ENCODE measurements around the gene VPS39.
A peak's percentile ranks its signal among the peaks of the same experiment; 100 is the strongest.

VPS39 gene

GRCh38 chr15:42207674-42208579, at the start of gene VPS39 (continued):
- TF ChIP-seq PATZ1 (tag by site-specific recombination; IDR thresholded peaks at IDR 0.05): peak; percentile 25; the same call in 1 of the 2 replicates
- TF ChIP-seq ZNF621 (tag by site-specific recombination; IDR thresholded peaks at IDR 0.05): no peak
- TF ChIP-seq ZNF561 (tag by site-specific recombination; IDR thresholded peaks at IDR 0.05; ENCODE audit: borderline replicate concordance): no peak
- TF ChIP-seq ZSCAN4 (tag by site-specific recombination; IDR thresholded peaks at IDR 0.05): no peak
- no peak for TF ChIP-seq GLI4 (tag by site-specific recombination; IDR thresholded peaks at IDR 0.05)
- TF ChIP-seq GLI2 (tag by site-specific recombination; IDR thresholded peaks at IDR 0.05; ENCODE audit: borderline replicate concordance, low read depth): no peak
- no peak for TF ChIP-seq ZNF585B (tag by site-specific recombination; IDR thresholded peaks at IDR 0.05)
- no peak for TF ChIP-seq MEIS1 (CRISPR knock-in tag; IDR thresholded peaks at IDR 0.05; ENCODE audit: borderline replicate concordance)
- no peak for TF ChIP-seq ZNF692 (tag by site-specific recombination; IDR thresholded peaks at IDR 0.05)
- TF ChIP-seq ZNF280D (tag by site-specific recombination; IDR thresholded peaks at IDR 0.05): no peak
- TF ChIP-seq ZSCAN23 (tag by site-specific recombination; IDR thresholded peaks at IDR 0.05): no peak
- TF ChIP-seq ZBTB21 (tag by site-specific recombination; IDR thresholded peaks at IDR 0.05): no peak
- no peak for TF ChIP-seq YY2 (tag by site-specific recombination; IDR thresholded peaks at IDR 0.05)
- no peak for TF ChIP-seq ZNF18 (tag by site-specific recombination; IDR thresholded peaks at IDR 0.05)
- TF ChIP-seq ZNF654 (tag by site-specific recombination; IDR thresholded peaks at IDR 0.05; ENCODE audit: low read depth): no peak
- TF ChIP-seq ZNF548 (tag by site-specific recombination; IDR thresholded peaks at IDR 0.05): no peak
- TF ChIP-seq ZFHX2 (tag by site-specific recombination; conservative IDR thresholded peaks at IDR 0.05): no peak
- no peak for TF ChIP-seq ZNF221 (tag by site-specific recombination; IDR thresholded peaks at IDR 0.05; ENCODE audit: borderline replicate concordance)
- TF ChIP-seq TCF7L2 (IDR thresholded peaks at IDR 0.05; ENCODE audit: borderline replicate concordance, low read depth, low read length): no peak
- no peak for TF ChIP-seq ZBTB10 (tag by site-specific recombination; IDR thresholded peaks at IDR 0.05)
- no peak for TF ChIP-seq BCL6B (tag by site-specific recombination; IDR thresholded peaks at IDR 0.05)
- TF ChIP-seq ZNF175 (tag by site-specific recombination; IDR thresholded peaks at IDR 0.05): no peak
- TF ChIP-seq ZNF121 (tag by site-specific recombination; IDR thresholded peaks at IDR 0.05): no peak
